ENCODE data around the gene CADM4.

- no peak for TF ChIP-seq CTCF (IDR thresholded peaks at IDR 0.05)
- no peak for TF ChIP-seq EZH2 (IDR thresholded peaks at IDR 0.05; ENCODE audit: borderline replicate concordance, insufficient read depth, low read depth, low read length, poor library complexity, severe bottlenecking)
These were observed 39.0 kb upstream of the CADM4 start for GRCh38 chr19:43678512-43679261.
